H9 (cell line): ENCODE measurements around the gene SDHB. TPM values are rescaled to one million over a fixed set of nuclear protein-coding genes. Genes with fewer than 3 reads are reported as not detected.

ENCODE experiments used
- DNase-seq: peaks from one replicate; pipeline ENCODE4 v3.0.0-alpha.2; 2017
- H2AFZ ChIP-seq: one replicate; pipeline ENCODE4 v1.6.1; 2013; ENCODE audit warnings: mild to moderate bottlenecking, low read length, control low read depth, moderate library complexity
- H2AK5ac ChIP-seq: 2 replicates; pipeline ENCODE4 v1.6.1; 2013; ENCODE audit warnings: low read length, control low read depth, mixed read lengths; ENCODE audit not compliant: insufficient read length
- H2BK120ac ChIP-seq: one replicate; pipeline ENCODE4 v1.6.1; 2013; ENCODE audit warnings: low read depth, mild to moderate bottlenecking, low read length, control low read depth, inconsistent platforms; ENCODE audit not compliant: poor library complexity, severe bottlenecking
- H2BK12ac ChIP-seq: 2 replicates; pipeline ENCODE4 v1.6.1; 2013; ENCODE audit warnings: low read length, control low read depth, mixed read lengths, low read depth; ENCODE audit not compliant: insufficient read length
- H2BK15ac ChIP-seq: 2 replicates; pipeline ENCODE4 v1.6.1; 2013; ENCODE audit warnings: low read depth, low read length, control low read depth
- H2BK20ac ChIP-seq: one replicate; pipeline ENCODE4 v1.6.1; 2013; ENCODE audit warnings: low read depth, mild to moderate bottlenecking, low read length, control low read depth, inconsistent platforms; ENCODE audit not compliant: poor library complexity, severe bottlenecking
- H2BK5ac ChIP-seq: 2 replicates; pipeline ENCODE4 v1.6.1; 2013; ENCODE audit warnings: low read length, control low read depth, mixed read lengths; ENCODE audit not compliant: insufficient read length
- H3K14ac ChIP-seq: 2 replicates; pipeline ENCODE4 v1.6.1; 2013; ENCODE audit warnings: low read length, control low read depth; ENCODE audit not compliant: insufficient read depth
- H3K18ac ChIP-seq: 2 replicates; pipeline ENCODE4 v1.6.1; 2013; ENCODE audit warnings: low read depth, mild to moderate bottlenecking, mixed read lengths, low read length, control low read depth; ENCODE audit not compliant: insufficient read length
- H3K23ac ChIP-seq: 2 replicates; pipeline ENCODE4 v1.6.1; 2013; ENCODE audit warnings: low read length, control low read depth, mixed read lengths, low read depth; ENCODE audit not compliant: insufficient read length
- H3K23me2 ChIP-seq: 2 replicates; pipeline ENCODE4 v1.6.1; 2013; ENCODE audit warnings: low read depth, mild to moderate bottlenecking, mixed read lengths, low read length, control low read depth; ENCODE audit not compliant: insufficient read length, poor library complexity, severe bottlenecking
- H3K27ac ChIP-seq: 2 replicates; pipeline ENCODE4 v1.5.1; 2013; ENCODE audit warnings: low read length, control low read depth, mixed read lengths, low read depth; ENCODE audit not compliant: insufficient read length
- H3K27me3 ChIP-seq: 2 replicates; pipeline ENCODE4 v1.6.1; 2013; ENCODE audit warnings: low read length, control low read depth, inconsistent platforms; ENCODE audit not compliant: insufficient read depth
- H3K4ac ChIP-seq: 2 replicates; pipeline ENCODE4 v1.6.1; 2013; ENCODE audit warnings: low read depth, mild to moderate bottlenecking, control low read depth, inconsistent platforms, low read length, moderate library complexity
- H3K4me1 ChIP-seq: 2 replicates; pipeline ENCODE4 v1.6.1; 2013; ENCODE audit warnings: low read length, control low read depth, inconsistent platforms; ENCODE audit not compliant: insufficient read depth
- H3K4me2 ChIP-seq: 2 replicates; pipeline ENCODE4 v1.6.1; 2013; ENCODE audit warnings: low read length, control low read depth, mixed read lengths; ENCODE audit not compliant: insufficient read length, insufficient read depth
- H3K56ac ChIP-seq: 2 replicates; pipeline ENCODE4 v1.6.1; 2013; ENCODE audit warnings: low read depth, mild to moderate bottlenecking, mixed read lengths, low read length, control low read depth; ENCODE audit not compliant: insufficient read length
- H3K79me1 ChIP-seq: 2 replicates; pipeline ENCODE4 v1.6.1; 2013; ENCODE audit warnings: low read depth, mild to moderate bottlenecking, moderate library complexity, low read length, control low read depth, inconsistent platforms; ENCODE audit not compliant: insufficient read depth, poor library complexity, severe bottlenecking
- H3K79me2 ChIP-seq: 2 replicates; pipeline ENCODE4 v1.6.1; 2013; ENCODE audit warnings: low read length, control low read depth, inconsistent platforms; ENCODE audit not compliant: insufficient read depth
- H3K9ac ChIP-seq: 2 replicates; pipeline ENCODE4 v1.6.1; 2013; ENCODE audit warnings: low read length, control low read depth, mixed read lengths; ENCODE audit not compliant: insufficient read length; ENCODE audit errors: extremely low read depth
- H3K9me3 ChIP-seq: one replicate; pipeline ENCODE4 v1.6.1; 2013; ENCODE audit warnings: low read depth, low read length, inconsistent platforms; ENCODE audit not compliant: control insufficient read depth
- H3T11ph ChIP-seq: one replicate; pipeline ENCODE4 v1.6.1; 2013; ENCODE audit warnings: mild to moderate bottlenecking, low read length, control low read depth, inconsistent platforms
- H4K20me1 ChIP-seq: one replicate; pipeline ENCODE4 v1.6.1; 2013; ENCODE audit not compliant: control insufficient read depth, insufficient read length, insufficient read depth
- H4K5ac ChIP-seq: 2 replicates; pipeline ENCODE4 v1.6.1; 2013; ENCODE audit warnings: low read depth, mild to moderate bottlenecking, mixed read lengths, low read length, control low read depth; ENCODE audit not compliant: insufficient read length
- H4K8ac ChIP-seq: replicated peaks from 2 replicates; pipeline ENCODE4 v1.6.1; 2013; ENCODE audit warnings: low read length, control low read depth, mixed read lengths, low read depth; ENCODE audit not compliant: insufficient read length
- H4K91ac ChIP-seq: 2 replicates; pipeline ENCODE4 v1.6.1; 2013; ENCODE audit warnings: low read depth, mild to moderate bottlenecking, moderate library complexity, mixed read lengths, low read length, control low read depth; ENCODE audit not compliant: insufficient read length
- H3K27ac Mint-ChIP-seq, 3 experiments: 2 replicates in 2 of 3; 3 replicates in 1 of 3; pipeline ENCODE4 v1.8.0; 2020 to 2021; ENCODE audit warnings: mixed read lengths in 3 of 3, mild to moderate bottlenecking in 1 of 3, moderate library complexity in 1 of 3
- H3K27me3 Mint-ChIP-seq: 2 replicates; pipeline ENCODE4 v1.8.0; 2021; ENCODE audit warnings: low read depth, mild to moderate bottlenecking, moderate library complexity, mixed read lengths
- H3K36me3 Mint-ChIP-seq, 3 experiments: 2 replicates in 2 of 3; 3 replicates in 1 of 3; pipeline ENCODE4 v1.8.0; 2020 to 2021; ENCODE audit warnings: low read depth in 3 of 3, mixed read lengths in 3 of 3; ENCODE audit not compliant: insufficient read depth in 1 of 3
- H3K4me1 Mint-ChIP-seq, 2 experiments: 2 replicates each; pipeline ENCODE4 v1.8.0; 2020; ENCODE audit warnings: mixed read lengths in 2 of 2
- H3K4me3 Mint-ChIP-seq, 2 experiments: 2 replicates in 1 of 2; 3 replicates in 1 of 2; pipeline ENCODE4 v1.8.0; 2020 to 2021; ENCODE audit warnings: mild to moderate bottlenecking in 2 of 2, mixed read lengths in 2 of 2, moderate library complexity in 1 of 2
- H3K9me3 Mint-ChIP-seq, 2 experiments: 2 replicates in 1 of 2; 3 replicates in 1 of 2; pipeline ENCODE4 v1.8.0; 2020; ENCODE audit warnings: mild to moderate bottlenecking in 2 of 2, mixed read lengths in 2 of 2, moderate library complexity in 1 of 2
- CTCF ChIP-seq: fragments of 200-600 bp; sonication (generic); conservative IDR thresholded peaks from 3 replicates; pipeline ENCODE4 v1.8.0; 2021; ENCODE audit warnings: antibody characterized with exemption, mild to moderate bottlenecking
- WGBS: extraction: QIAGEN DNeasy Blood & Tissue Kit; methylation state at CpG from one replicate; pipeline ENCODE4 v1.1.7; 2013; ENCODE audit warnings: missing lambda C conversion rate, low lambda C conversion rate, mixed read lengths; ENCODE audit not compliant: insufficient read length; ENCODE audit errors: extremely low coverage; 5-methylcytosine and 5-hydroxymethylcytosine counted together
- total RNA-seq: library from RNA; stranded (reverse); gene quantifications from 2 replicates; pipeline ENCODE4 v1.2.1, GENCODE V29; 2021

Gene SDHB
- total RNA-seq, 1 experiment from 2014 or later, result 77.5 TPM

DNA sequence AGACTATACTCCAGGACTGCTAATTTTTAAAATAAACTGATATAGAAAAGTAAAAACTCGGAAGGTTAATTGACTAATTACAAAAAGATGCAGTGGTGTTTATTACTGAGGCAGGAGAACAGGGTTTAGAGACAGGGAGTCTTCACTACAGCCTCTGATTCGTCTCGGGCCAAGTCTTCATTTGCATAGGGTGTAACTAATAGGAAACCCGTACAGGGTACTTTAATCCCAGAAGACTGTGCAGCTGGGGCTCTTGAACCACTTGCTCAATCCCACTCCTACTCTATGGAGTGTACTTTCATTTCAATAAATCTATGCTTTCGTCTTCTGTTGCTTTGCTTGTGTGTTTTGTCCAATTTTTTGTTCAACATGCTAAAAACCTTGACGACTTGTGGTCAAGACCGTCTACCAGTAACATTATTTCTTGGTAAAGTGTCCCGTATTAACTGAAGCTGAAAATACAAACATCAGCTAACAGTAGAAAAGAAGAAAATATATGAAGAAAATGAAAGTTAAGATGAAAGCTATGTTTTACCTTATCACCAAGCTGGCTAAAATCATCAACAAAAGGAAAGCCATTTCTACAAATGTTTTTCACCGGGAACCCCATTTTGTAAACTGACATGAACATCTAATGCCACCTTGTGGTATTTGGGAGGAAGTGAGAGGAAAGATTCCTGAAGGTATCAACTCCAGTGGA lies 8.0 kb downstream of the SDHB start:
- no peak overlapping the region for H3K18ac ChIP-seq
- H3T11ph ChIP-seq, result no peak overlapping the region
- H3K4me3 Mint-ChIP-seq, result no peak overlapping the region
- H3K27ac ChIP-seq, result no peak overlapping the region
- no peaks in the 10 kb centered on the region; the same call in 1 of the 2 replicates for H3K79me2 ChIP-seq
- H3K36me3 Mint-ChIP-seq, result peaks cover 7 to 51% (median 33%) of the 10 kb centered on the region in 3 experiments; a peak in 6 of 7 replicates
- no peak overlapping the region for H2AK5ac ChIP-seq
- no peak overlapping the region for H2BK12ac ChIP-seq
- DNase-seq, result no peak
- H3K9ac ChIP-seq, result no peak overlapping the region
- H4K20me1 ChIP-seq, result no peaks in the 10 kb centered on the region
- no peak overlapping the region for H2BK5ac ChIP-seq
- no peaks in the 10 kb centered on the region for H3K27me3 ChIP-seq
- no peaks in the 10 kb centered on the region for H3K9me3 ChIP-seq
- no peak overlapping the region for H2AFZ ChIP-seq
- TF ChIP-seq CTCF, result peak; percentile 84
- no peak overlapping the region for H3K4ac ChIP-seq
- H3K23me2 ChIP-seq, result no peaks in the 10 kb centered on the region
- H3K79me1 ChIP-seq, result no peaks in the 10 kb centered on the region
- H3K27ac Mint-ChIP-seq, result peak overlapping the region in 2 of 3 experiments; percentile 11 to 92; a peak in 2 of 7 replicates
- no peak overlapping the region for H3K14ac ChIP-seq
- H4K91ac ChIP-seq, result no peak overlapping the region
- H2BK15ac ChIP-seq, result no peak overlapping the region
- H3K56ac ChIP-seq, result no peak overlapping the region
- no peaks in the 10 kb centered on the region for H3K27me3 Mint-ChIP-seq
- H3K4me2 ChIP-seq, result no peak overlapping the region
- no peak overlapping the region for H4K8ac ChIP-seq
- no peak overlapping the region for H2BK20ac ChIP-seq
- no peak overlapping the region for H2BK120ac ChIP-seq
- H4K5ac ChIP-seq, result no peak overlapping the region
- H3K23ac ChIP-seq, result no peak overlapping the region
- WGBS, result no CpG with 5 or more reads among the region's 9 CpGs
- H3K4me1 Mint-ChIP-seq, result peaks cover 3 to 7% of the 10 kb centered on the region in 2 experiments
- no peaks in the 10 kb centered on the region for H3K9me3 Mint-ChIP-seq
- H3K4me1 ChIP-seq, result no peaks in the 10 kb centered on the region
